HCT116 (cell line): Measurements from ENCODE around the gene SEC14L1. TPM values are rescaled to one million over a fixed set of nuclear protein-coding genes. Genes with fewer than 3 reads are reported as not detected.
A peak's percentile ranks its signal among the peaks of the same experiment; 100 is the strongest.

Experiments used
- ATAC-seq: fragments of 200-7000 bp; cut with Tn5 transposase; 2 replicates; pipeline ENCODE4 v1.9.1; 2020; ENCODE audit warnings: mild to moderate bottlenecking, moderate library complexity
- BruUV-seq: library from RNA; stranded (reverse); fragments of 400-500 nt; replicated peaks from 2 replicates; lab custom pipeline; 2021; lab: Mats Ljungman, UMichigan
- CTCF ChIA-PET: fragments of 300-600 bp; sonication (Branson Sonifier 250); formaldehyde crosslinking; loops from one replicate; lab custom pipeline; 2021; ENCODE audit warnings: antibody characterized with exemption; lab: Charles Lee
- POLR2A ChIA-PET: fragments of 300-600, 350-600 bp; sonication (Branson Sonifier 250); formaldehyde crosslinking; loops from one replicate; lab custom pipeline; 2021; ENCODE audit warnings: antibody characterized with exemption; lab: Charles Lee
- RAD21 ChIA-PET, 2 experiments: fragments of 300-600 bp; sonication (Branson Sonifier 250); formaldehyde crosslinking; loops; one replicate each; lab custom pipeline; 2023; ENCODE audit warnings: low total read pairs in 2 of 2; ENCODE audit not compliant: uncharacterized antibody in 2 of 2, unreplicated experiment in 2 of 2, low non-redundant PET in 1 of 2; lab: Charles Lee
- DNase-seq: peaks from one replicate; pipeline ENCODE4 v3.0.0-alpha.2; 2010; ENCODE audit warnings: low read depth, low spot score
- H2AFZ ChIP-seq: fragments of 200-600 bp; shearing (Covaris generic), sonication (generic); 2 replicates; pipeline ENCODE4 v1.6.1; 2017; ENCODE audit warnings: low read depth, mixed run types, mixed read lengths, antibody characterized with exemption, low read length; ENCODE audit not compliant: poor library complexity, severe bottlenecking
- H3K27ac ChIP-seq: 2 replicates; pipeline ENCODE4 v1.5.1; 2012; ENCODE audit warnings: low read depth, low read length
- H3K27me3 ChIP-seq: fragments of 200-600 bp; sonication (generic); 2 replicates; pipeline ENCODE4 v1.6.1; 2016; ENCODE audit warnings: mixed run types, low read length, mixed read lengths; ENCODE audit not compliant: insufficient read depth
- H3K36me3 ChIP-seq, 2 experiments: fragments of 200-500 bp in 1 of 2; fragments of 200-600 bp in 1 of 2; sonication (Bioruptor generic) in 1 of 2; sonication (generic) in 1 of 2; 2 replicates each; pipeline versions ENCODE4 v1.5.1 to v1.6.1; 2014 to 2016; ENCODE audit warnings: low read length in 2 of 2, inconsistent platforms in 1 of 2, mixed read lengths in 1 of 2, mixed run types in 1 of 2; ENCODE audit not compliant: insufficient read depth in 2 of 2, control insufficient read depth in 1 of 2
- H3K4me1 ChIP-seq, 2 experiments: fragments of 200-600 bp in 1 of 2; sonication (generic) in 1 of 2; 2 replicates each; pipeline versions ENCODE4 v1.5.1 to v1.6.1; 2012 to 2017; ENCODE audit warnings: low read length in 2 of 2, inconsistent platforms in 1 of 2, mild to moderate bottlenecking in 1 of 2, mixed read lengths in 1 of 2, mixed run types in 1 of 2, moderate library complexity in 1 of 2; ENCODE audit not compliant: insufficient read depth in 2 of 2, control insufficient read depth in 1 of 2
- H3K4me2 ChIP-seq: fragments of 200-600 bp; sonication (generic); 2 replicates; pipeline ENCODE4 v1.6.1; 2017; ENCODE audit warnings: mixed run types, low read length, mixed read lengths
- H3K4me3 ChIP-seq, 2 experiments: fragments of 200-600 bp in 1 of 2; sonication (generic) in 1 of 2; replicated peaks in 1 of 2; 2 replicates each; pipeline ENCODE4 v1.5.1; 2011 to 2016; ENCODE audit warnings: low read length in 2 of 2, control low read depth in 1 of 2, low read depth in 1 of 2, mild to moderate bottlenecking in 1 of 2, mixed read lengths in 1 of 2, mixed run types in 1 of 2
- H3K79me2 ChIP-seq: fragments of 200-600 bp; sonication (generic); 2 replicates; pipeline ENCODE4 v1.6.1; 2017; ENCODE audit warnings: mild to moderate bottlenecking, mixed run types, low read length, moderate library complexity, mixed read lengths; ENCODE audit not compliant: insufficient read depth
- H3K9ac ChIP-seq: fragments of 200-600 bp; sonication (generic); 2 replicates; pipeline ENCODE4 v1.6.1; 2016; ENCODE audit warnings: low read length, mixed read lengths
- H3K9me2 ChIP-seq: fragments of 200-600 bp; sonication (generic), shearing (Covaris generic); 2 replicates; pipeline ENCODE4 v1.6.1; 2017; ENCODE audit warnings: mixed run types, mild to moderate bottlenecking, moderate library complexity; ENCODE audit not compliant: insufficient read depth
- H3K9me3 ChIP-seq, 2 experiments: fragments of 200-500 bp in 1 of 2; fragments of 200-600 bp in 1 of 2; sonication (Bioruptor generic) in 1 of 2; sonication (generic) in 1 of 2; 2 replicates each; pipeline ENCODE4 v1.6.1; 2014 to 2017; ENCODE audit warnings: low read length in 2 of 2, mixed read lengths in 2 of 2, inconsistent platforms in 1 of 2, low read depth in 1 of 2, mild to moderate bottlenecking in 1 of 2, mixed run types in 1 of 2, moderate library complexity in 1 of 2; ENCODE audit not compliant: control insufficient read depth in 1 of 2, insufficient read depth in 1 of 2
- H4K20me1 ChIP-seq: fragments of 200-600 bp; sonication (generic), shearing (Covaris generic); 2 replicates; pipeline ENCODE4 v1.6.1; 2017; ENCODE audit warnings: mixed run types, mild to moderate bottlenecking, moderate library complexity; ENCODE audit not compliant: insufficient read depth
- ATF3 ChIP-seq: IDR thresholded peaks from 2 replicates; pipeline ENCODE4 v1.6.1; 2012
- CBX3 ChIP-seq: IDR thresholded peaks from 2 replicates; pipeline ENCODE4 v1.6.1; 2012; ENCODE audit warnings: low read depth
- CEBPB ChIP-seq: IDR thresholded peaks from 2 replicates; pipeline ENCODE4 v1.6.1; 2012; ENCODE audit warnings: low read depth
- CTCF ChIP-seq, 3 experiments: fragments of 200-600 bp in 1 of 3; sonication (generic) in 1 of 3; IDR thresholded peaks in 2 of 3; conservative IDR thresholded peaks in 1 of 3; 2 replicates each; pipeline ENCODE4 v1.5.1; 2012 to 2017; ENCODE audit warnings: low read depth in 2 of 3, low read length in 2 of 3, antibody characterized with exemption in 1 of 3, borderline replicate concordance in 1 of 3, control low read depth in 1 of 3, mild to moderate bottlenecking in 1 of 3, mixed read lengths in 1 of 3, mixed run types in 1 of 3, moderate library complexity in 1 of 3; ENCODE audit not compliant: insufficient read depth in 1 of 3
- EGR1 ChIP-seq: IDR thresholded peaks from 2 replicates; pipeline ENCODE4 v1.6.1; 2012; ENCODE audit warnings: low read depth
- ELF1 ChIP-seq: IDR thresholded peaks from 2 replicates; pipeline ENCODE4 v1.6.1; 2012; ENCODE audit warnings: low read depth, borderline replicate concordance
- EZH2 ChIP-seq: fragments of 200-600 bp; sonication (generic); IDR thresholded peaks from 2 replicates; pipeline ENCODE4 v1.6.1; 2017; ENCODE audit warnings: antibody characterized with exemption, mixed run types
- EZH2phosphoT487 ChIP-seq: fragments of 200-600 bp; IDR thresholded peaks from 2 replicates; pipeline ENCODE4 v1.6.1; 2018; ENCODE audit warnings: antibody characterized with exemption, borderline replicate concordance
- POLR2A ChIP-seq: IDR thresholded peaks from 2 replicates; pipeline ENCODE4 v1.7.0; 2011; ENCODE audit warnings: borderline replicate concordance; ENCODE audit not compliant: insufficient read depth, insufficient read length; ENCODE audit errors: extremely low read depth
- REST ChIP-seq: IDR thresholded peaks from 2 replicates; pipeline ENCODE4 v1.6.1; 2012; ENCODE audit warnings: low read depth
- SIN3A ChIP-seq: IDR thresholded peaks from 2 replicates; pipeline ENCODE4 v1.6.1; 2012; ENCODE audit warnings: low read depth
- SP1 ChIP-seq: IDR thresholded peaks from 2 replicates; pipeline ENCODE4 v1.6.1; 2012; ENCODE audit warnings: low read depth
- SRF ChIP-seq: IDR thresholded peaks from 2 replicates; pipeline ENCODE4 v1.6.1; 2012; ENCODE audit warnings: low read depth
- TCF7L2 ChIP-seq: IDR thresholded peaks from 2 replicates; pipeline ENCODE4 v1.7.0; 2011; ENCODE audit warnings: borderline replicate concordance, inconsistent platforms; ENCODE audit not compliant: insufficient read depth, insufficient read length; ENCODE audit errors: extremely low read depth
- YY1 ChIP-seq: IDR thresholded peaks from 2 replicates; pipeline ENCODE4 v1.6.1; 2011; ENCODE audit warnings: low read length, low read depth, moderate library complexity, mild to moderate bottlenecking; ENCODE audit not compliant: insufficient replicate concordance; ENCODE audit errors: extremely low read depth
- ZBTB33 ChIP-seq: IDR thresholded peaks from 2 replicates; pipeline ENCODE4 v1.6.1; 2011; ENCODE audit warnings: mild to moderate bottlenecking, low read length, moderate library complexity; ENCODE audit not compliant: insufficient replicate concordance; ENCODE audit errors: extremely low read depth
- ZFX ChIP-seq: fragments of 450-650 bp; IDR thresholded peaks from 2 replicates; pipeline ENCODE4 v1.6.1; 2017
- ZNF274 ChIP-seq: fragments of 200-500 bp; sonication (Bioruptor generic); IDR thresholded peaks from 2 replicates; pipeline ENCODE4 v1.6.1; 2014; ENCODE audit warnings: mild to moderate bottlenecking, low read depth, low read length, inconsistent platforms
- intact Hi-C: fragments of 100-400 bp; cut with micrococcal nuclease; formaldehyde crosslinking; loops from 2 replicates; pipeline ENCODE4 v1.10.0; 2022
- total RNA-seq: library from RNA; stranded (reverse); gene quantifications from one replicate; pipeline ENCODE4 v1.2.1, GENCODE V29; 2021; ENCODE audit not compliant: unreplicated experiment

The SEC14L1 gene
- total RNA-seq, 1 experiment from 2014 or later, result 59.7 TPM

- BruUV-seq, result TSS peak; percentile 99
- Histone ChIP-seq H3K9ac (peak overlapping the region; percentile 70), H3K79me2 (peaks cover 20% of the 10 kb centered on the region), H3K9me2 (no peaks in the 10 kb centered on the region), H3K4me1 (peaks cover 13 to 31% of the 10 kb centered on the region in 2 experiments), H2AFZ (no peak overlapping the region), H3K9me3 (peaks cover 7 to 10% of the 10 kb centered on the region in 2 experiments; a peak in 2 of 4 replicates), H3K36me3 (peaks cover 8 to 10% of the 10 kb centered on the region in 2 experiments; a peak in 3 of 4 replicates), H4K20me1 (no peaks in the 10 kb centered on the region), H3K27ac (peak overlapping the region; percentile 91), H3K27me3 (no peaks in the 10 kb centered on the region), H3K4me2 (peak overlapping the region; percentile 76), H3K4me3 (peak overlapping the region; percentile 53 to 82)
- ATAC-seq (peak; percentile 94), DNase-seq (peak; percentile 96)
- ChIA-PET CTCF (interaction anchor here (0.9 to 1.4 kb wide), 5 partner anchors 8 to 68 kb away, joined by 3 to 5 read pairs (median 3); no protein-coding TSS in a partner anchor), POLR2A (interaction anchor here (0.6 to 2.2 kb wide), 6 partner anchors 9 to 115 kb away, joined by 3 to 19 read pairs (median 6); no protein-coding TSS in a partner anchor), RAD21 (interaction anchor here (0.9 to 1.3 kb wide), 2 partner anchors 15 to 52 kb away, joined by 4 read pairs; no protein-coding TSS in a partner anchor)
- intact Hi-C loops, result loop anchor here (2.0 kb wide), 1 partner anchor 16 kb away; no protein-coding TSS in a partner anchor
- TF ChIP-seq CTCF (IDR thresholded peaks at IDR 0.05 in 2 of 3, conservative IDR thresholded peaks at IDR 0.05 in 1 of 3; ENCODE audit: borderline replicate concordance in 1 of 3, insufficient read depth in 1 of 3, low read depth in 2 of 3, low read length in 2 of 3), result no peak
- TF ChIP-seq SIN3A, result no peak
- TF ChIP-seq EZH2, result no peak
- peak; percentile 96 for TF ChIP-seq EGR1
- peak; percentile 96 for TF ChIP-seq POLR2A
- TF ChIP-seq ZBTB33, result no peak
- no peak for TF ChIP-seq ZNF274
- TF ChIP-seq SRF, result no peak
- peak; percentile 82; the same call in 1 of the 2 replicates for TF ChIP-seq ZFX
- no peak for TF ChIP-seq ATF3
- peak; percentile 44 for TF ChIP-seq YY1
- no peak for TF ChIP-seq CEBPB
- no peak for TF ChIP-seq CBX3
- no peak for TF ChIP-seq TCF7L2
- TF ChIP-seq ELF1, result no peak
- no peak for TF ChIP-seq REST
- TF ChIP-seq EZH2phosphoT487, result no peak
- TF ChIP-seq SP1, result peak; percentile 63
These were observed 447 bp upstream of the SEC14L1 start for GRCh38 chr17:77140166-77140877.
